Mesothelial cell of epicardium (in vitro differentiated cells): ENCODE measurements around the gene CACNA1B. TPM values are rescaled to one million over a fixed set of nuclear protein-coding genes. Genes with fewer than 3 reads are reported as not detected.
A peak's percentile ranks its signal among the peaks of the same experiment; 100 is the strongest.

Source experiments
- DNase-seq, 2 experiments: peaks; one replicate each; pipeline ENCODE4 v3.0.0; 2021; ENCODE audit warnings: low spot score in 2 of 2; ENCODE audit not compliant: unreplicated experiment in 2 of 2
- H3K27ac Mint-ChIP-seq: 2 replicates; pipeline ENCODE4 v1.8.0; 2021; ENCODE audit warnings: mixed read lengths
- H3K27me3 Mint-ChIP-seq: 2 replicates; pipeline ENCODE4 v1.8.0; 2021; ENCODE audit warnings: low read depth, mixed read lengths
- H3K36me3 Mint-ChIP-seq: 2 replicates; pipeline ENCODE4 v1.8.0; 2021; ENCODE audit warnings: mixed read lengths
- H3K4me1 Mint-ChIP-seq: 2 replicates; pipeline ENCODE4 v1.8.0; 2021; ENCODE audit warnings: mixed read lengths
- H3K4me3 Mint-ChIP-seq: 2 replicates; pipeline ENCODE4 v1.8.0; 2021; ENCODE audit warnings: mild to moderate bottlenecking, moderate library complexity, mixed read lengths
- H3K9me3 Mint-ChIP-seq: 2 replicates; pipeline ENCODE4 v1.8.0; 2021; ENCODE audit warnings: mixed read lengths
- total RNA-seq: library from RNA; stranded (reverse); gene quantifications from 3 replicates; pipeline ENCODE4 v1.2.1, GENCODE V29; 2021
- TF ChIP-seq, protein P1 (sequence below): fragments of 200-600 bp; sonication (generic); IDR thresholded peaks from one replicate; pipeline ENCODE4 v1.5.0; 2021; ENCODE audit warnings: antibody characterized with exemption; ENCODE audit not compliant: unreplicated experiment

CACNA1B gene
- total RNA-seq, 1 donor from 2014 or later = 0.87 TPM

DNA sequence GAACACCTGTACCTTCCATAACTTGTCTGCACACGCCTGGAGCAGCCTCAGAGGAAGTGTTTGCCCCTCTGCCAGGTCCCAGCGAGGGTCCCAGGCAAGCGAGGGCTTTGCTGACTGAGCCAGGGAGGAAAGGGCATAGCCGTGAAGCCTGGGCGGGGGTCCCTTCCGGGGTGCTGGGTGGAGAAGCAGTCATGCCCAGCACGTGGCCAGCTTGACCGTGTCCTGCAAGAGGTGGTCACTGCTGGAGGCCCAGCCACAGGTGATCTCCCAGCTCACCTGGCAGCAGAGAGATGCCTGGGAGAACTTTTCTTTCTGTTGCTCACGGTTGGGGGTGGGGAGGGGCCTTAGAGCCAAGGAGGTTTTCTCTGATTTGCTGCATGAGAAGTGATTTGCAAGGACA is 195.3 kb downstream of the CACNA1B start:
- H3K27ac Mint-ChIP-seq = no peak overlapping the region
- H3K9me3 Mint-ChIP-seq = no peaks in the 10 kb centered on the region
- no peaks in the 10 kb centered on the region for H3K36me3 Mint-ChIP-seq
- peak in 1 of 2 experiments; percentile 36 for DNase-seq
- H3K27me3 Mint-ChIP-seq = peaks cover 4% of the 10 kb centered on the region
- no peak overlapping the region for H3K4me3 Mint-ChIP-seq
- TF ChIP-seq, protein P1, sequence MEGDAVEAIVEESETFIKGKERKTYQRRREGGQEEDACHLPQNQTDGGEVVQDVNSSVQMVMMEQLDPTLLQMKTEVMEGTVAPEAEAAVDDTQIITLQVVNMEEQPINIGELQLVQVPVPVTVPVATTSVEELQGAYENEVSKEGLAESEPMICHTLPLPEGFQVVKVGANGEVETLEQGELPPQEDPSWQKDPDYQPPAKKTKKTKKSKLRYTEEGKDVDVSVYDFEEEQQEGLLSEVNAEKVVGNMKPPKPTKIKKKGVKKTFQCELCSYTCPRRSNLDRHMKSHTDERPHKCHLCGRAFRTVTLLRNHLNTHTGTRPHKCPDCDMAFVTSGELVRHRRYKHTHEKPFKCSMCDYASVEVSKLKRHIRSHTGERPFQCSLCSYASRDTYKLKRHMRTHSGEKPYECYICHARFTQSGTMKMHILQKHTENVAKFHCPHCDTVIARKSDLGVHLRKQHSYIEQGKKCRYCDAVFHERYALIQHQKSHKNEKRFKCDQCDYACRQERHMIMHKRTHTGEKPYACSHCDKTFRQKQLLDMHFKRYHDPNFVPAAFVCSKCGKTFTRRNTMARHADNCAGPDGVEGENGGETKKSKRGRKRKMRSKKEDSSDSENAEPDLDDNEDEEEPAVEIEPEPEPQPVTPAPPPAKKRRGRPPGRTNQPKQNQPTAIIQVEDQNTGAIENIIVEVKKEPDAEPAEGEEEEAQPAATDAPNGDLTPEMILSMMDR = no peak
- no peaks in the 10 kb centered on the region for H3K4me1 Mint-ChIP-seq

DNA sequence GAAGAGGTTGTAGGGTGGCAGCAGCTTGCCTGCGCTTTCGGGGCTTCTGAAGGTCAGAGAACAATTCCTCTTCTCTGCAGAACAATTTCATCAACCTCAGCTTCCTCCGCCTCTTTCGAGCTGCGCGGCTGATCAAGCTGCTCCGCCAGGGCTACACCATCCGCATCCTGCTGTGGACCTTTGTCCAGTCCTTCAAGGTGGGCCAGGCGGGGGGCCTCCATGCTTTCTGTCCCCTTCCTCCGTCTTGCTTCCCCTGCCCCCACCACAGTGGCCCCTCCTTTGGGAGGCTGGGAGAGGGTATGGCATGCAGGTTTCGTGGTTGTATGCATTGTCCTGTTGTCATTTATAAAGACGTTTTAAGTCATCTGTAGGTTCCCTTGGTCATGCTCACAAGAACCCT is 195.8 kb downstream of the CACNA1B start:
- H3K27ac Mint-ChIP-seq = no peak overlapping the region
- no peaks in the 10 kb centered on the region for H3K9me3 Mint-ChIP-seq
- peaks cover 2% of the 10 kb centered on the region for H3K27me3 Mint-ChIP-seq
- TF ChIP-seq, protein P1 = no peak
- no peak overlapping the region for H3K4me3 Mint-ChIP-seq
- DNase-seq = no peak
- no peaks in the 10 kb centered on the region for H3K36me3 Mint-ChIP-seq
- no peaks in the 10 kb centered on the region for H3K4me1 Mint-ChIP-seq

DNA sequence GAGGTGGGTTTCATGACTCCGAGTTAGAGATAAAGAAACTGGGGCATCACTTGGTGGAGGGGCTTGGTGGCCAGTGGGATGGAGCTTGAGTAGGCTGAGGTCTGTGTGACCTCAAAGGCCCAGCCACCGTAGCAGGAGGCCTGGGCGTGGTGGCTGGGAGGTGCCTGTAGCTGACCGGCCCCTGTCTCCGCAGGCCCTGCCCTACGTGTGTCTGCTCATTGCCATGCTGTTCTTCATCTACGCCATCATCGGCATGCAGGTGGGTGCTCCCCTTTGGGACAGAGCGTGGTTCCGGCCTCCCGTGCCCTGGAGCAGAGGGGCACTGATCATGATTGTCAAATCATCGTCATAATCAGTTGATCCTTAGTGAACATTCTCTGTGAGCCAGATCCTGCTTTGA is 196.2 kb downstream of the CACNA1B start:
- DNase-seq = no peak
- Mint-ChIP-seq H3K4me1 (no peaks in the 10 kb centered on the region), H3K27me3 (peaks cover 2% of the 10 kb centered on the region), H3K9me3 (peaks cover 2% of the 10 kb centered on the region), H3K4me3 (no peak overlapping the region), H3K36me3 (no peaks in the 10 kb centered on the region), H3K27ac (no peak overlapping the region)
- TF ChIP-seq, protein P1 = no peak

DNA sequence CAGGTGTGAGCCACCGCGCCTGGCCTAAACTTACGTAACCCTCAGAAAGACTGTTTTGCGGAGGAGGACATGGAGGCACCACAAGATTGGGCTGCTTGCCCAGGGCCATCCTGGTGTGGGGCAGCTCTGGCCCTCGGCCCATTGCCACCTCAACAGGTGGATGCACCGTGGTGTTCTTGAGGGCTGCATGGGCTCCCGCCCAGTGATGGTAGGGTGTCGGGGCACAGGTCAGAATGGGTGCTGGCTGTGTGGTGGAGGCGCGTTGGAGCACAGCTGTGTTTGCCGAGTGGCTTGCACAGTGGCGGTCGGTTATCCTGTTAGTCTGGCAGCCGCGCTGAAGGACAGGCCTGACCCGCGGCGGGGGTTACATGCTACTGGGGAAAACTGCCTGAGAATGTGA is 196.9 kb downstream of the CACNA1B start:
- DNase-seq = no peak
- H3K36me3 Mint-ChIP-seq = no peaks in the 10 kb centered on the region
- H3K27ac Mint-ChIP-seq = no peak overlapping the region
- no peaks in the 10 kb centered on the region for H3K4me1 Mint-ChIP-seq
- peaks cover 7% of the 10 kb centered on the region for H3K9me3 Mint-ChIP-seq
- no peak overlapping the region for H3K4me3 Mint-ChIP-seq
- H3K27me3 Mint-ChIP-seq = peaks cover 2% of the 10 kb centered on the region
- TF ChIP-seq, protein P1 = no peak

DNA sequence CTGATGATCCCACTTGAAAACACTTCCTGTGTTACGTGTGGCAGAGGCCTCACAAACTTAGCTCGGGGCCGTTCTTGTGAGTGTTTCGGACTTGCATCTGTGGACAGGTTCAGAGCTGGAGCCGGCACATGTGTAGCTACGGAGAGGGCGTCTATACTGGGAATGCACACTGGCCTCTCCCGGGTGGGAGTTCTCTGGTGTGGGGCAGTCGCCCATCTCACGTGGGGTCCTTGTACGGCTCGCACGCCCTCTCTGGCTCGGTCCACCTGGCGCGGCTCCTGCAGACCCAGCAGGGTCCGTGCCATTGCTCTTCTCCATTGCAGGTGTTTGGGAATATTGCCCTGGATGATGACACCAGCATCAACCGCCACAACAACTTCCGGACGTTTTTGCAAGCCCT is 197.9 kb downstream of the CACNA1B start:
- peak in 1 of 2 experiments; percentile 28 for DNase-seq
- H3K27ac Mint-ChIP-seq = no peak overlapping the region
- peaks cover 13% of the 10 kb centered on the region for H3K9me3 Mint-ChIP-seq
- no peak overlapping the region for H3K4me3 Mint-ChIP-seq
- peaks cover 2% of the 10 kb centered on the region for H3K27me3 Mint-ChIP-seq
- TF ChIP-seq, protein P1 = no peak
- H3K4me1 Mint-ChIP-seq = no peaks in the 10 kb centered on the region
- no peaks in the 10 kb centered on the region for H3K36me3 Mint-ChIP-seq
